Measurements from ENCODE around the gene SKI.
"Not testable (repeated sequence)": the region's sequence is repeated elsewhere in the genome, so short reads cannot be mapped to it uniquely, and the experiment has no call there.

The SKI gene

DNA sequence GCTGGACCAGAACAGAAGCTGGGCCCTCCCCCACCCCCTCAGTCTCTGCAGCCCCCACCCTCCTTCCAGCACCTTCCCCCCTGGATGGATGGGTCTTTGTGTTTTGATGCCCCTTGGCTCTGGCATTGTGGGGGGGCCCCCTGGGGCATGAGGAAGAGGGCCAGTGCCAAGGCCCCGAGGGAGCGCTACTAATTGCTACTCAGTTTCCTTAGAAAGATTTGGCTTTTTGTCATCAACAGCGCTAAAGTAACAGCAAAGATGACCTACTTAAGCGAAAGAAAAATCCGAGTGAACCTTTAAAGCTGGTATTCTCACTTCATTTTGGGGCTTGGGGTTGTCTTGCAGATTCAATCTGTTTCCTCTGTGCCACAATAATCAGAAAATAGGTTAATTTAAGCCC lies 63.5 kb downstream of the SKI start:
- DNase-seq (ENCODE audit: low read depth), result no peak

DNA sequence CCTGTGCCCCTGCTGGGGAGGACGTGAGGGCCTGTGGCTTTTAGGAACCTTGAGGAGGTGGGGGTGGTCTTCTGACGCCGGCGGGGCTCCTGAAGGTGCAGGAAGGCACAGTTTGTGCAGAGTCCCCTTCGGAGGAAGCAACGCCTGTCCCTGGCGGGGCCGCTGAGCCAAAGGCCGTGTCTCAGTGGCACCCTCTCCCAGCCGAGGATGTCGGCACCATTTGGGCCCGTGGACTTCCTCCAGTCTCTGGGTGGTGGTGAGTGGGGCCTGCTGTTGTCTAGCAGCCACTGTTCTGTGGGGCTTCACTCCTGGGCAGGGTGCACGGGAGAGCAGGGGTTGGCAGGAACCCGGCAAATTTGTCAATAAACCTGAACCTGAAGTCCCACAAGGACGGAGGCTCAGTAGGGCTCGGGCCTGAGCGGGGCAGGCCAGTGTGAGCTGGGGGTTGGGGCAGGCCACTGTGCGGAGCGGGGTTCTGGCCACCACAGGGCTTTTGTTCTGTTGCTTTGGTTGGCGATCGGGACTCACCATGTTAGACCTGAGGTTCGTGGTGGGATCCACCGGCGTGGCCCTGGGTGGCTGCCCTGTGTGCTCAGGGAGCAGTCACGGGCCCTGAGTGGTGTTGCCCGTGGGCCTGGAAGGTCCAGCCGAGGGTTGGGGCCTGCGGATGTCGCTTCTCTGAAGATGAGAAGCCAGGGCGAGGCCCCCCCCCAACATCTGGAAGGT lies 64.8 kb downstream of the SKI start:
- no peak for DNase-seq (ENCODE audit: low read depth)

- no peak for DNase-seq (ENCODE audit: low read depth)
Measured at GRCh38 chr1:2294033-2294724, 66.1 kb downstream of the SKI start.

- DNase-seq (ENCODE audit: low read depth), result no peak
Measured at GRCh38 chr1:2294725-2295078, 66.6 kb downstream of the SKI start.

GRCh38 chr1:2295526-2295925 lies 67.4 kb downstream of the SKI start:
- no peak for DNase-seq (ENCODE audit: low read depth)

DNA sequence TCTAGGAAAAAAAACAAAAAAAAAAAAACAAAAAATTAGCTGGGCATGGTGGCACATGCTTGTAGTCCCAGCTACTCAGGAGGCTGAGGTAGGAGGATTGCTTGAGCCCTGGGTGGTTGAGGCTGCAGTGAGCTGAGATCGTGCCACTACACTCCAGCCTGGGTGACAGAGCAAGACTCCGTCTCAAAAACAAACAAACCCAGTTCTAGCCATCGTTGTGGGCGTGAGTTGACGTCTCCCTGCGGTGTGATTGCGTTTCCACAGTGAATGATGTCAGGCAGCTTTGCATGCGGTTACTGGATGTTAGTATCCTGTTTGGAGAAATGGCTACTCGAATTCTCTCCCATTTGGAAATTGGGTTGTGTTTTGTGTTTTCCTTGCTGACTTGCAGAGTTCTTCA lies 68.1 kb downstream of the SKI start:
- DNase-seq (ENCODE audit: low read depth), result not testable (repeated sequence)

- no peak for DNase-seq (ENCODE audit: low read depth)
Measured at GRCh38 chr1:2296614-2297013, 68.5 kb downstream of the SKI start.

DNA sequence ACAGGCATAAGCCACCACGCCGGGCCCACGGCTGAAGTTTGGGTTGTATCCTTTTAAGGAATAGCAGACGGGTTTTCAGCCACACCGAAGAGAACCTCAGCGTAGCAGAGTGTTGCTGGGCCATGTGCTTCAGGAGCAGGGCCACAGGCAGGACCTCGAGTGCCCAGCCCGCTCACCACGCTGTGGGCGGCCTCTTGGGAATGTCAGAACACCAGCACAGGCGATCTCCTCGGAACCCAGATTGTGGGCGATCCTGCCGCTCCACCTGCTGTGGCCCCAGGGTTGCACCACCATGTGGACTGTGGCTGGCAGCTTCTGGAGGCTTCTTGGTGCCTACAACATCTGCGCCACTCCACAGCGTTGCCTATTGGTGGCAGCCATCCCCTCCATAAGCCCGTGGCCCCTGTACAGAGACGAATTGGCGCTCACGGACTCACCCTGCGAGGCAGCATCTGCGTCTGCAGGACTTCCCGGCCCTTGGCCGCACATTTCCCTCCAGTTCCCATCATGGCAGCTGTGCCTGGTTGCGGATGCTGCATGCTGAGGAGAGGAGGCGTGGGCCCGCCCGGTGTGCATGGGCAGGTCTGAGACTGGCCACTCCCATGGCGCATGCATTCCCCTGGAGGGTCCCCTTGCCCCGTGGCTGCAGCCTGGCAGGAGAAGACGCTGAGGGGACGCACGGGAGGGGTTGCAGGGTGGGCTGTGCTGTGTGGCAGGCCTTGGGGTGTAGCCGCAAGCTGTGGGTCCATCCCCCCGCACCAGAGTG lies 69.3 kb downstream of the SKI start:
- no peak for DNase-seq (ENCODE audit: low read depth)

GRCh38 chr1:2298685-2299084 lies 70.6 kb downstream of the SKI start:
- no peak for DNase-seq (ENCODE audit: low read depth)

DNA sequence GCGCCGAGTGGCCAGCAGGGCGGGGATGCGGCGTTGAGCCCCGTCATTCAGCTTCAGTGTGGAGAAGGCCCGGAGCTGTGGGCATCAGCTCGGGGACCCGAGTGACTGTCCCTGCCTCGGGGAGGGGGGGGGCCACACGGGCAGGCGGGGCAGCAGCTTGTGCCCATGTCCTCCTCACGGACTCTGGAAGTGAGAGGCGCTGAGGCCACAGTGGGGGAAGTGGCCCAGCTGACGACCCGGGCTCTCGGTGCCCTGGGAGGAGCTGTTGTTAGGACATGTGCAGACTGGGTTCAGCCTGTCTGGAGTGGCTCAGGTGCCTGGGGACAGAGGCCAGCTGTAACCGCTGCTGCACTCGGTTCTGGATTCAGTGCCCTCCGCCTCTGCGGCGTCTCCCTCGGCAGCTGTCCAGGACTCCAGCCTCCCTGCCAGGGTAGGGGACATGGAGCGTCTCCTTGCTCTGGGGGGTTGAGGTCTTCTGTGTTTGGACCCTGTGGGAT lies 71.1 kb downstream of the SKI start:
- no peak for DNase-seq (ENCODE audit: low read depth)

DNA sequence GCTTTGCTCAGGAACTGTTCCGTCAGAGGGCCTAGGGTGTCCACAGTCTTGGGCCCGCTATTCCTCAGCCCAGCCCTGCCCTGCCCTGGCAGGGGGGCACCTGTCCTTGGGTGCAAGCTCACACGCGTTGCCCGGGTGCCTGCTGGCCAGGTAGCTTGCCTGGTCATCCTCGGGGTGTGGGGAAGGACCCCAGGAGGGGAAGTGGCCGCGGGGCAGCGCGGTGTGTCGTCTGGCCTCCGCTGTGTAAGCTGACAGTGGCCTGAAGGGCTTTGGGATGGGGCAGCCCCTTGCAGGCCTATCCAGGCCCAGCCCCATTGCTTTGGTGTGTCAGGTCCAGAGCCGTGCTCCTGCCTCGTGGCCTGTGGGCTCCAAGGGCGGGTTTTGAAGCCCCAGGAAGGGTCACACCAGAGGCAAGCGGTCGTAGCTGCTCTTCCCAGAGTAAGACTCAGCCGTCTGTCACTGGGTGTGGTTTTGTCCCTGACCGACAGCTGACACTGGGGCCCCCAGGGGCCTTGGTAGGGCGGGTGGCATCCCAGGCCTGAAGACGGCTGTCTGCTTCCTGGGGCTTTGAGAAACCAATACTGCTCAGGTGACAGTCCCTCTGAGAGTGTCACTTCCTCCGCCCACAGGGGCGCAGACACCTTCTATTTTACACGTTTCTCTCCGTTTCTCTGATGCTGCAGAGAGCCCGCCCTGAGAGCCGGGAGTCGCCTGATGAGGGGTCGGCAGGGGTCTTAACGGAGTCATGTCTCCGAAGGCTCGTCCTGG lies 72.1 kb downstream of the SKI start:
- DNase-seq (ENCODE audit: low read depth), result peak; percentile 70

DNA sequence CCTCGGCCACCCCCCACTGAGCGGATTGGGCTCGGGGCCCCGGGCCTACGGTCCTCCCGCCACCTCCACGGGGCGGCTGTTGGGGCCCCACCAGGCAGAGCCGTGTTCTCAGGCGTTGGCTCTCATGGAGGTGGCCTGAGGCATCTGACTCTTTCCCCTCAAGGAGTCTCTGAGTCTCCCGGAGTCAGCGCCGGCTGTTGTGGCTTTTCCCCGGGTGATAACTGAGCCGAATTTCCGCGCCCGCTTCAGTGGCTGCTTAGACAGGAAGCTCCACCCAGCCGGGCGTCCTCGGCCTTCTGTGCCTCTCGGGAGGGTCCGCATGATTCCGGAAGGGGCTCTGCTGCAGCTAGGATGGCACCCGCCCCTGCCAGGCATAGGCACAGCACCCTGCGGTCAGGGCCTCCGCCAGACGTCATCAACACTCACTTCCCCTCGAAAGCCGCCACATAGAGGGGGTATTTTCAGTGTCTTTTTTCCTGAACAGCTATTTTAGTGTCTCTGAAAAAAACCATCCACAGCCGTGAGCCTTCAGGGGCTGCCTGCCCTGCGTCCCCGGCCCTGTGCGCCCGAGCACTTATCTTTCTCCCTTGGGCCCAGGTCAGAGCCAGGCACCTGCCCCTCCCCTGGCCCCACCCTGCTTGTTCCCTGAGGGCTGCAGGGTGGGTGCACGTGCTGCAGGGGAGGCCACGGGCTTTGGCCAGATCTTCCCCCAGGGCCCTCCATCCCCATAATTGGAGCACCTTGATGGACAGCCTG lies 72.9 kb downstream of the SKI start:
- DNase-seq (ENCODE audit: low read depth), result peak; percentile 82

- DNase-seq (ENCODE audit: low read depth), result no peak
Measured at GRCh38 chr1:2301607-2302291, 73.6 kb downstream of the SKI start.

- no peak for DNase-seq (ENCODE audit: low read depth)
Measured at GRCh38 chr1:2302292-2302925, 74.3 kb downstream of the SKI start.

DNA sequence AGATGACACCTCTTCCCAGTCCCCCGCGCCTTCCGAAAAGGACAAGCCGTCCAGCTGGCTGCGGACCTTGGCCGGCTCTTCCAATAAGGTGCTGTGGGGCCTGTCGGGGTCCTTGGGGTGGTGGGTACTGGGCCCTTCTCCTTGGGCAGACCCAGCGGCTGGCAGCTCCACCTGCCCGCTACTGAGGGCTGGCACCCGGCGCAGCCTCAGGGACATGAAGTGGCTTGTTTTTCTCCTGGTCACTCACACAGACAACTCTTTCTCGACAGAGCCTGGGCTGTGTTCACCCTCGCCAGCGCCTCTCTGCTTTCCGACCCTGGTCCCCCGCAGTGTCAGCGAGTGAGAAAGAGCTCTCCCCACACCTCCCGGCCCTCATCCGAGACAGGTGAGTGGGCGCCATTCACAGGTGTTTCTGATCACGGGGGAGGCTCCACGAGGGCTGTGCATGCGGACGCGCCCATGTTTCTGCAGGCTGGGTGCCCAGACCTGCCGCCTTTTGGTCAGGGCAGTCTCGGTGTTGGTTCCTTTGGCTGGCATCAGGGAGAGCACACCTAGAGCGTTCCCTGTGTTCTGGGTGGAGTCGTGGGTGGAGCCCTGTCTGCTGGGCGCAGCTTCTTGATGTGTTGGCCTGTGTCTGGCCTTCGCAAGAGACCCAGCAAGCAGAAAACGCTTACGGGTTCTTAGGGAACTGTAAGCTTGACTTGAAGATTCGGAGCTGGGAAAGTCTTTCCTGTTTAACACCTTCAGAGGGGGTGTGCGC lies 75.1 kb downstream of the SKI start:
- no peak for DNase-seq (ENCODE audit: low read depth)

DNA sequence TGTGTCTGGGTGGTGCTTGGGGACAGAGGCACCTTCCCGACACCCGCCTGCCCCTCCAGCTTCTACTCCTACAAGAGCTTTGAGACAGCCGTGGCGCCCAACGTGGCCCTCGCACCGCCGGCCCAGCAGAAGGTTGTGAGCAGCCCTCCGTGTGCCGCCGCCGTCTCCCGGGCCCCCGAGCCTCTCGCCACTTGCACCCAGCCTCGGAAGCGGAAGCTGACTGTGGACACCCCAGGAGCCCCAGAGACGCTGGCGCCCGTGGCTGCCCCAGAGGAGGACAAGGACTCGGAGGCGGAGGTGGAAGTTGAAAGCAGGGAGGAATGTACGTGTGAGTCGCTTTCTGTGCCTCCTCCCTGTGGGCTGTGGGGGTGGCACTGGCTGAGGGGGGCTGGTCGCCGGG lies 75.7 kb downstream of the SKI start:
- no peak for DNase-seq (ENCODE audit: low read depth)

- no peak for DNase-seq (ENCODE audit: low read depth)
Measured at GRCh38 chr1:2304282-2304681, 76.2 kb downstream of the SKI start.

GRCh38 chr1:2304921-2305681 lies 77.0 kb downstream of the SKI start:
- DNase-seq (ENCODE audit: low read depth), result no peak
